DND-41 (cell line): ENCODE data around the gene WAC.

Experiments used
- CTCF ChIP-seq: IDR thresholded peaks from 2 replicates; pipeline ENCODE4 v1.5.1; 2012; ENCODE audit warnings: borderline replicate concordance, low read length, moderate library complexity, mild to moderate bottlenecking; ENCODE audit not compliant: poor library complexity, severe bottlenecking; ENCODE audit errors: extremely low read depth
- EZH2 ChIP-seq: IDR thresholded peaks from 3 replicates; pipeline ENCODE4 v1.6.1; 2012; ENCODE audit warnings: borderline replicate concordance, low read depth, mild to moderate bottlenecking, moderate library complexity, low read length, inconsistent platforms; ENCODE audit not compliant: severe bottlenecking

GRCh38 chr10:28489206-28489605, 43.7 kb upstream of the WAC start:
- TF ChIP-seq CTCF = no peak
- TF ChIP-seq EZH2 = no peak
